Hypothalamus (tissue), 51 donors: ENCODE results near the gene ACLY.

Experiments
- DNase-seq, 51 donors: peaks; one replicate each; lab custom pipeline; 2025; lab: John Stamatoyannopoulos, UW

The ACLY gene

GRCh38 chr17:41918314-41919164 is at the start of gene ACLY:
Gene ACLY, minus strand, starts transcription at chr17:41918951. Its CDS starts 5,078 bp downstream, at chr17:41913873.
- DNase-seq, result peak; percentile 37 to 98 (median 95)

GRCh38 chr17:41967921-41968578 is 49.3 kb upstream of the ACLY start:
- peak in 10 of 51 donors; percentile 23 to 80 (median 44) for DNase-seq

DNA sequence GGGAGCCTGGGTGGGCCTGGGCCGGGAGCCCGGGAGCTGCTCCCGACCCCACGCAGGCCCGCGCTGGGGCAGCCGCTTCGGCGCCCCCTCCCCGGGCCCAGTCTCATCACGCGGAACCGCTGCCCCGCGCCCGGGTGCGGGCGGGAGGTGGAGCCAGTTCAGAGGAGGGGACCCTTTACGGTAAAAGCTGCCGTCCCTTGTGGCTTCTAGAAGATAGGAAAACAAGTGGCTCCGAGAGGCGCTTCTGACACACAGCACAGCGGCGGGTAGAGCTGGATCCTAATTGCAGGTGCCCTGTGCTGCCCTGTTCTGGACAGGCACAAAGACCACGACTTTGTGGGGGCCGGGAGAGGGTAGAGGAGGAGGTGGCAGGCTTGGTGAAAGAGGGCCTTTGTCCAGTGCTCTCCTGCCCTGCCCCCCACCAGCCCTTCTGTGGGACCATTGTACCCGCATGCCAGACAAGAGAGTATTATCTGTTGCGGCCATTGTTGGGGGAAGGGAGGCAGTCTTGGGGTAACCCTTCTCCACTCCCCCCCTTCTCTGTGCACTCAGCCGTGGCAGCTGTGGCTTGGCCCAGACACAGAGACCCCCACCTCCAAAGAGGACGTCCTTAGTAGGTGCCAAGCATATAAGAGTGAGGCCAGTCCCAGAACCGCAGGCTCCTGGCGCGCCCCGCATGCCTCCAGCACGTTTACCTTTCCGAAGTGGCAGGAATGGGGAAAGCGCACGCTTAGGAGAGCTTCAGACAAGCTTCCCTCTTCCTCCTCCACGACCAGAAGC is 48.6 kb upstream of the ACLY start:
- peak; percentile 31 to 98 (median 88) for DNase-seq

GRCh38 chr17:41966463-41967140 is 47.9 kb upstream of the ACLY start, which contains the start of gene CNP:
Gene CNP, plus strand, starts transcription at chr17:41966795. Its CDS starts 90 bp downstream, at chr17:41966885.
- DNase-seq, result peak in 50 of 51 donors; percentile 64 to 97 (median 88)

DNA sequence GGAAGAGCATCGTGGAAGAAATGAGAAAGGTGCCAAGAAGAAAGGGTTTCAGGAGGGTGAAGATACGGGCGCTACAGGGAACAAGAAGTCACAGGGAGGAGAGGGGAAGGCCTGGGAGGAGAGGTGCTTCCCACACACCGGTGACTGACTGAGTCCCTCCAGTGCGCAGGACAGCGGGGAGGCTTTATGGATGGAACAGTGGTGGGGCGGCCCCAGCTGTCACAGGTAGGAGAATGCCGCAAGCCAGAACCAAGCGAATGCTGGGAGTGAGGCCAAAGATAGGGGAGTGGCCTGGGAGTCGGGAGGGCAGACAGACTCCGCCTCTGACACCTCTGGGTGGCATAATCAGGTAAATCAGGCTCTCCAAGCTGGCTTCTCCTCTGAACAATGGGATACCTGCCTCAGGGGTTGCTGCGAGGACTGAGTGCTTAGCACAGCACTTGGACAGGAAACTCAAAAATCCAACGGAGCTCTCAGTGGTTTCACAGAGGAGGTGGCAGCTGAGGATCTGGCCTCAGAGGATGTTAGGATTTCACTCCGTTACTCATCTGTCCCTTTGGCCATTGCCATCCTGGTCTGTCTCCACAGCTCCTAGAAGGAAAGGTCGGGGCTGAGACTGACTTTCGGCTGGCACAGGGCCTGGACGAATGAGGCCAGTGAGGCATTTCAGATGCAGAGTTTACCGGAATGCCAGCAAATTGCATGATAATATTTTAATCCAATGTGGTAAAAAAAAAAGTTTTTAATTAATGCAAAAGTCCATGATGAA is 47.1 kb upstream of the ACLY start:
- DNase-seq, result peak in 20 of 51 donors; percentile 9 to 73 (median 44)

GRCh38 chr17:41962768-41963434 is 44.1 kb upstream of the ACLY start:
- peak in 49 of 51 donors; percentile 24 to 86 (median 62) for DNase-seq

- no peak for DNase-seq
These were observed 43.4 kb upstream of the ACLY start for GRCh38 chr17:41962111-41962510.

GRCh38 chr17:41959336-41960095 is 40.8 kb upstream of the ACLY start:
- DNase-seq, result peak in 16 of 51 donors; percentile 8 to 51 (median 26)

GRCh38 chr17:41959030-41959335 is 40.2 kb upstream of the ACLY start:
- no peak for DNase-seq

GRCh38 chr17:41957869-41958439 is 39.2 kb upstream of the ACLY start:
- DNase-seq, result no peak

GRCh38 chr17:41957031-41957868 is 38.5 kb upstream of the ACLY start:
- DNase-seq, result no peak

GRCh38 chr17:41956522-41956921 is 37.8 kb upstream of the ACLY start:
- DNase-seq, result no peak

GRCh38 chr17:41948762-41949460 is 30.2 kb upstream of the ACLY start:
- no peak for DNase-seq

DNA sequence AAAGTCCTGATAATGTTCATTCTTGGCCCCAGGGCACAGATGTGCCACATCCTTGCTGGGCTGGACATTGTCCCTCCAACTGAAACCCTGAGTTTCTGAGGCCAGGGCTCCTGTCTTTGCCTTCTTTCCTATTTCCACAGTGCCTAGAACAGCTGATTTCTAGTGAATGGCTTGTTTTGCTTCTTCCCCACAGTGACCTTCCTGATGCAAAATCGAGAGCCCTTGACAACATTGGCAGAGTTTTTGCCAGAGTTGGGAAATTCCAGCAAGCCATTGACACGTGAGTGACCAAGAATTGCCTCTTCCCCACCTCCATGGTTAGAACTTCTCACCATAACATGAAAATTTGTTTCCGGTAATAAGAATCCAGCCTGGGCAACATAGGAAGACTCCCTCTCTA is 26.2 kb upstream of the ACLY start:
- no peak for DNase-seq

DNA sequence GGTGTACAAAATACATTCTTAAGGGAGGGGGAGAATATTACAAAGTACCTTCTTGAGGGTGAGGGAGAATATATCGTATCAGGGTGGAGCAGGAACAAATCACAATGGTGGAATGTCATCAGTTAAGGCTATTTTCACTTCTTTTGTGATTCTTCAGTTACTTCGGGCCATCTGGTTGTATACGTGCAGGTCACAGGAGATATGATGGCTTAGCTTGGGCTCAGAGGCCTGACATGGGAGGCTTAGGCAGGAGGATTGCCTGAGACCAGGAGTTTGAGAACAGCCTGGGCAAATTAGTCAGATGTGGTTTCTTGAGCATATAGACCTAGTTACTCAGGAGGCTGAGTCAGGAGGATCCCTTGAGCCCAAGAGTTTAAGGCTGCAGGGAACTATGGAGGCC is 24.7 kb upstream of the ACLY start:
- DNase-seq, result no peak

DNA sequence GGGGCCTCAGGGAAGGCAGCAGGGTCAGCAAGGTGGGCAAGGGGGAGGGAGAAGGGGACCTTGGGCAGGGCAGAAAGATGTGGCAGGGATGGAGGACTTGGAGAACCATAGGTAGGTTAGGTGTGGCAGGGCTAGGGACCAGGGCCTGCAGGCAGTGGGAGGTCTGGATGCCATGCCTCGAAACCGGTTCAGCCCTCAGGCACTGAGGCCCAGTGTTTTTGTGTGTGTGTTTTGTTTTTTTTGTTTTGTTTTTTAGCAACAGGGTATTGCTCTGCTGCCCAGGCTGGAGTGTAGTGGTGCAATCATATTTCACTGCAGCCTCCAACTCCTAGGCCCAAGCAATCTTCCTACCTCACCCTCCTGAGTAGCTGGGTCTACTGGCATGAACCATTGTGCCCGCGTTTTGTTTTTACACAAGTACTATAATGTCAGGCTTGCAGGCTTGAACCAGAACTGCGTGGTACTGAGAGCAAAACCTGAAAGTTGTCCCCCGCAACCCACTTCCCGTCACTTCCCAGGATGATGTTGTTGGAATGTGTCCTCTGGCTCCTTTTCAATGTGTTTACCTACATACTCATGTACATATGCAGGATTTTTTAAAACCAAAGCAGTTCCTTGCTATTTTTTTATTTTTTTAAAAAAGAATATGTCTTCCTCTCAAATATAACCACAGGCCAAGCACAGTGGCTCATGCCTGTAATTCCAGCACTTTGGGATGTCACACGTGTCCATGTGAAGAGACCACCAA is 24.0 kb upstream of the ACLY start:
- no peak for DNase-seq
